Eye (tissue), 1 donor: ENCODE results near the gene ABCC11.
"Not testable (repeated sequence)": the region's sequence is repeated elsewhere in the genome, so short reads cannot be mapped to it uniquely, and the experiment has no call there.

Experiments
- DNase-seq: peaks from one replicate; pipeline ENCODE4 v3.0.0-alpha.2; 2015

ABCC11 gene

DNA sequence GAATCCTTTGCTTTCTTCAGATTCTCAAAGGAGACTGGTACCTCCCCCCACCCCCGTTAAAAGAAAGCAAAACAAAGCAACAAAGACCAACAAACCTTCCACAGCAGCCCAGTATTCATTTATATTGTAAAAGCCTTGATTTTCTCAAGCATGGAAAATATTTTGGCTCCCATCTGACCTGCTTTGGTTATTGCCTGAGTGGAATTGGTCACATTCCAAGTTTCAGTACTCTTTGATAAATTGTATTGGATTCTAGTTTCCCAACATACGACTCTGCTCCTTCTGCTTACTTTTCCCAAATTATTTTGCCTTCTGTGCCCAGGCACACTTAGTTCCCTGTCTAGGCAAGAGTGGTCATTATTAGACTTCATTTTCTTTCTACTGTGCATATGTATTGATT lies 1.3 kb downstream of the ABCC11 start:
- DNase-seq, result no peak

DNA sequence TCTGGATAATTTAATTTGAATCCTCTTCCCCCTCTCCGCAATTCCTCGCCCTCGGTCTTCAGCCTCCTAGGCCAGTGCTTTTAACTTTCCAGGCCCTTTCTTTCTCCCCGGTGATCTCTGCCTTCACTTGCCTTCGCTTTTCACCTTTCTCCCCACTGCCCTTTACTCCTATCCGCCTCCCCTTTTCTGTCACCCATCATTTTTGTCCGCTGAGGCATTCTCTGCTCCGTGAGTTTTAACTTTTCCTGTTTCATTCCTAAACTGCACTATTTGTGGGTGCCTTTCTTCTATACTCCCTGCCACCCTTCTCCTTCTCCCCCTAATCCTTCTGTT lies 2.5 kb downstream of the ABCC11 start:
- no peak for DNase-seq

DNA sequence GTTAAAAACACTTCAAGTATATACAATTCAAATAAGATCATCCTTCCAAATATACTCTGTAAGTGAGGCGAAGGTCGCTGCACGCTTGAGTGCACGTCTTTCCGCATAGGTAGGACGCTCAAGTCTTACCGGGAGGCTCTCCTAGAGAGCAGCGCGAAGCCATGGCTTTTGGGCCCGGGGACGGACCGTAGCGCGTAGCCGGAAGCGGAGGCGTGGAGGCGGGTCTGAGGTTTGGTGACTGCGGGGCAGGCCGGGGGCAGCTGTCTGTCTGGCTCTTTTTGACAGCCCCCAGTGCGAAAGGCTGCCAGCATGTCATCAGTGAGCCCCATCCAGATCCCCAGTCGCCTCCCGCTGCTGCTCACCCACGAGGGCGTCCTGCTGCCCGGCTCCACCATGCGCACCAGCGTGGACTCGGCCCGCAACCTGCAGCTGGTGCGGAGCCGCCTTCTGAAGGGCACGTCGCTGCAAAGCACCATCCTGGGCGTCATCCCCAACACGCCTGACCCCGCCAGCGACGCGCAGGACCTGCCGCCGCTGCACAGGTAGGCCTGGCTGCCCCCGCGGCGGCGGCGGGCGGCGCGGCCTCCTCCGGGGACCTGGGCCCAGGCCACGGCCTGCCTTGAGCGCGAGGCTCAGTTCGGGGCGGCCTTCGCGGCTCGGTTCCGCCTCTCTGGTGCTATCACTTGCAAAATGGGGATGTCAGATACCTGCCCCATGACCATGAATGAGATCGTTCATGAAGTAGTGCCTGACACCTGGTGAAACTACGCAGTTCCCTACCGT lies 3.1 kb downstream of the ABCC11 start, which contains the start of gene LONP2:
LONP2 (plus strand) TSS at position 221 of the 783 bp plus-strand sequence; CDS start at position 310, 89 bp downstream.
- DNase-seq, result peak; percentile 96

DNA sequence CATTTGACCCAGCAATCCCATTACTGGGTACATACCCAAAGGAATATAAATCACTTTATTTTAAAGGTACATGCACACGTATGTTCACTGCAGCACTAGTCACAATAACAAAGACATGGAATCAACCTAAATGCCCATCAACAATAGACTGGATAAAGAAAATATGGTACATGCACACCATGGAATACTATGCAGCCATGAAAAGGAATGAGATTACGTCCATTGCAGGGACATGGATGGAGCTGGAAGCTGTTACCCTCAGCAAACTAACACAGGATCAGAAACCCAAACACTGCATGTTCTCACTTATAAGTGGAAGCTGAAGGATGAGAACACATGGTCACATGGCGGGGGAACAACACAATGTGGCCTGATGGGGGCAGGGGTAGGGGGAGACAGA lies 7.2 kb downstream of the ABCC11 start:
- not testable (repeated sequence) for DNase-seq

DNA sequence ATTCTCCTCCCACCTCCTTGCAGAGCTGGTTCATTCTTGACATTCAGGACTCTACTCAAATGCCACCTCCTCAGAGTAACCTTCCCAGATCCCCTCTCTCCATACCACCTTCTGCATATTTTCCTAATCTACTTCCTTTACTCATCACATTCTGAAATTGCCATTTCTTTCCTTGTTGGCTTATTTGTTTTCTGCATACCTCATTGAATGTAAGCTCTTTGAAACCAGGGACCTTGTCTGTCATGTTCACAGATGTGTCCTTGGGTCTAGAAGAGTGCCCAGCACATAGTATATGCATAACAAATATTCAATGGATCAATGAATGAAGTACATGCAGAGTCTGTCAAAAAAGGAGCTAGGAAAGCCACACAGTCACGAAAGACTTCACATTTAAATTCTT lies 11.1 kb downstream of the ABCC11 start:
- DNase-seq, result no peak

DNA sequence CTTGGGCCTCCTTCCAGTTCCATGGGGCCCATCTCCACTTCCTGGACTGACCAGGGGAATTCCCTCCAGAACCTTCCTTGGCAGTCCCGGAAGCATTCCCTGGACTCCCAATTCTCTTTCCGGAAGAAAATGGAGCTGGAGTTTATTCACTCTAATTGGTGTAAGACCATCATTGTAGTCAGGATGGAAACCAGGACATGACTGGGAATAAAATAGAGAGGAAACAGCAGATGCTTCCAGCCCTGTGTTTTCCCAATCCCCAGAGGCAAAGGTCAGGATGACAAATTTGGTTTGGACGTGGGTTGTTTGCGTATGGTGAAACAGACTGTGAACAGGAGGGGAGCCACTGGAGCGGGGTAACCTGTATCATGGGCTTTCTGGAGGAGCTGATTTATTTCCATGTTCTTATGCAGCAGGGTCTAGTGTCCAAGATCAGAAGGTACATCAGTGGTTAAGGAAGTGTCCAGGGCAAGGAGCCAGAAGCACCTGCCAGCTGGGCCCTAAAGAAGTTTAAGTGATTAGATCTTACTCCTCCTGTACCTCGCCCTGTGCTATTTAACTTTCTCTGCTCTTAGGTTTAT lies 11.7 kb downstream of the ABCC11 start:
- DNase-seq, result no peak

DNA sequence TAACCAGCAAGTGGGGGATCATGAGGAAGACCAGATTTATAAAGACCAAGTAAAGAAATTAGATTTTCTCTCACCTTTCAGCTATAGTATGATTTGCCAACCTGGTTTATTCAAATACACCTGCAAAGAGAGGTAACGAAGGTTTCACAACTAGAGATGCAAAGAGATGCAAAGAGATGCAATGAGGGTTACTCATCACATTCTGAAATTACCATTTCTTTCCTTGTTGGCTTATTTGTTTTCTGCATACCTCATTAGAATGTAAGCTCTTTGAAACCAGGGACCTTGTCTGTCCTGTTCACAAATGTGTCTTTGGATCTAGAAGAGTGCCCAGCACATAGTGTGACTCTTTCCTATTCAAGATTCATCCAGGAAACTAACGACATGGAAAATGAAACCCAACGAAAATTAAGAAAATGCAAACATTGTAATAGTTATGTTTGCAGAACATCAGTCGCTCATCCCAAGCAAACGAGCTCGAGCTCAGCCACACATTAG lies 12.2 kb downstream of the ABCC11 start:
- no peak for DNase-seq

DNA sequence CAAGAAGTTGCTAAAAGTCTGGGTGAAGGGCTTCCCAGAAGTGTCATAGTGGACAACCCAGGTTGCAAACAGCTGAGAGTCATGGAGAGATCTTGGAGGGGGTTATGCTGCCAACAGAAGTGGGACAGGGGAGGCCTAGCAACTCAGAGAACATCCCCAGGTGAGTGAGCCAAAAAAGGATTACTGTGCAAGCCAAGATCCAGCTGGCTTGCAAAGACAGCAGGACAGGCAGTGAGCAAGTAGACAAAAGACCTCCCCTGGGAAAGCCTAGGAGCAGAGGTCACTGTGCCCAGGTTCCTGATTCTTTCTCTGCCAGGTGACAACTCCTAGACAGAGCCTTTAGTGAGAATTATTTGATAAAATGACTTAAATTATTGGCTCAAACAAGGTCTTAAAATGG lies 12.7 kb downstream of the ABCC11 start:
- no peak for DNase-seq

DNA sequence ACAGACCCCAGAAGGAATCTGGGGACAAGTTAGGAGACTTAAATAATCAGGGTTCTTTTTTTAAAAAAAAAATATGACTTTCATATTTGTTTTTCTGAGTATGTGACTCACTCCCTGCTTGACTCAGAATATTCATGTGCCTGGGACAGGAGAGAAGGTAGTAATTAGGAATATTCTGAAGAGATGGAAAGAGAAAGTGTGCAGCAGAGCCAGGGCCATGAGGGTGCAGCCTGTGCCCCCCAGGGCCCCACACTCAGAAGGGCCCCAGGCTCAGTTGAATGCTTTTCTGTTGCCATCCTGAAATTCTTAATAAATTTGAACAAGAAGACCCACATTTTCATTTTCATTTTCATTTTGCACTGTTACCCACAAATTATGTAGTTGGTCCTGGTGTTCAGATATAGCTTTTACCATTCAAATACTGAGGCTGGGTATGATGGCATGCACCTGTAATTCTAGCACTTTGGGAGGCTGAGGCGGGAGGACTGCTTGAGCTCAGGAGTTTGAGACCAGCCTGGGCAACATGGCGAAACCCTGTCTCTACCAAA lies 14.8 kb downstream of the ABCC11 start:
- no peak for DNase-seq

DNA sequence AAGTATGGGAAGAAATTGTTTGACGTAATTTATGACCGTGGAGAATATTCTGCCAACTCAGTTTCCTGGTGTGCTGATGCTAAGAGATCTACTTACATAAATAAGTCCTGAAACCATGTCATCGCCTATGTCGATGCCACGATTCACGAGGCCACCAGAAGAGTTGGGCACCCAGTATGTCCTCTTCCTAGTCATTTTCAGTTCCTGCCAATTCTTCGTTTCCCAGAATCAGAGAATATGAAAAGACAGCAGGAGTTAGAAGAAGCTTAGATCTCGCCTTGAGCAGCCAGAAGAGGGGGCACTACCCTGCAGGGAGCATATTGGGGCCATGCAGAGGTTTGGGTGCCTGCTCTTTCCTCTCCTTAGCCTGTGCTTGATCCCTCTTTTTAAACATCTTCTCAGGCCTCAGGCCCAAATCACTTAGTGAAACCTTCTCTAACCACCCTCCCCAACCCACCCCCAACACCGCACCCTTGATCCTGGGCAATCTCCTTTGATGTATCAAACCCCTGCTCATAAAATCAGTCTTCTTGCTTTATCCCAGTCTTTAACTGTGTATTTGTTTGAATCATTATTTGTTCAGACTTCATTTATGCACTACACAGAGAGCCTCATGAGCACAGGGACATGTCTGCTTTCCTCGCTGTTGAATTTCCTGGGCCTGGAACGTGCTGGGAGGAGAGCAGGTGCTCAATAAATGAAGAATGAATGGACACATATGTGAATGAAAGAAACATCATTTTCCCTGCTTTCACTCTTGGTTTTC lies 15.4 kb downstream of the ABCC11 start:
- DNase-seq, result peak; percentile 33

DNA sequence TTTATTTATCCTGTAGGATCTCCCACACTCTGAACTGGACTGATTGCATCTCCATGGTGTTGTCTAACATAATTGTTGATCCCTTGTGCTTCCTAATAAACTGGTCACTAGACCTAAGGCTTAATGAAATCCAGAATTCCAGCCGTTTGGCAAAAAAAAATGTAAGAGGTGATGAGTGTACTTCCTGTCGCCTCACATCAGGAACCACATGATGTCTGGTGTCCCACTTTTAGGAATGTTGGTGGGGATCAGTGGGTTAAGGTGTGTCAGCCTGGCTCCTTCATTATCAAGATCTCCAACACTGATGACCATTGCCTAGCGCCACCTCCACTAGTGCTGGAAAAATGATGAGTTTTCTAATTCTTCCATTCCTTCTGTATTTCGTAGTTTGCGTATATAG lies 21.9 kb downstream of the ABCC11 start:
- DNase-seq, result no peak

DNA sequence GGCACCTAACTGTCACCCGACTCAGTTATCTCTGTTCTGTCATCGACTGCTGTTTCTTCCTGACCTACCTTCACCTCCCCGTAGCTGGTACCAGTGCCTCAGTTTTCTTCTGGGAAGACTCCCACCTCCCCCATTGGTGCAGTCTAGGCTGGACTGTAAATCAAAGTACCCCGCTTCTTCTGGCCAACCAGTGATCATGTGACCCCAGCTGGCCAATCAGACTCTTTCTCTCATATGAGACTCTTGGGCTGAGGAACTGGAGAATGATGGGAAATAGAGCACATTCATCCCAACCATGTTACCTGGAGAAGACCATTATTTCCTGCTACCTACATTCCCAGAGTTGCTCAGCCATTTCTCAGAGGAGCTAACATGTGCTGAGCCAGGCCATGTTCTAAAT lies 23.8 kb downstream of the ABCC11 start:
- no peak for DNase-seq

DNA sequence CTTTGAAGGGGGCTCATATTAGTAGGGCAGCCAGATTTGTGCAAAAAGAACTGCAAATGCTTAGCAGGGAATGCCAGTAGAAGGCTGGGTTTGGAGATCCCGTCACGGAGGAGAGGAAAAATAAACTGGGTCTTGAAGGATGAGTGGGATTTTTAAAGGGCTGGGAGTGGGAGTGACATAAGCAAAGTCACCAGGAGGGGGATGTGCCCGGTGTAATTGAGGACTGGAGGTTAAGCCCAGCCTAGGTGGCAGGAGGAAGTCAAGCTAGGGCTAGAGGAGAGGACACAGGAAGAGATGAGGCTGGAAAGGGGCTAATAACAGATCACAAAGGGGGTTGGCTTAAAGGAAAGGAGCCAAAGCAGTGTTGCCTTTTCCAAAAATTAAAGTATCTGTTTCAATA lies 26.4 kb downstream of the ABCC11 start:
- DNase-seq, result no peak

DNA sequence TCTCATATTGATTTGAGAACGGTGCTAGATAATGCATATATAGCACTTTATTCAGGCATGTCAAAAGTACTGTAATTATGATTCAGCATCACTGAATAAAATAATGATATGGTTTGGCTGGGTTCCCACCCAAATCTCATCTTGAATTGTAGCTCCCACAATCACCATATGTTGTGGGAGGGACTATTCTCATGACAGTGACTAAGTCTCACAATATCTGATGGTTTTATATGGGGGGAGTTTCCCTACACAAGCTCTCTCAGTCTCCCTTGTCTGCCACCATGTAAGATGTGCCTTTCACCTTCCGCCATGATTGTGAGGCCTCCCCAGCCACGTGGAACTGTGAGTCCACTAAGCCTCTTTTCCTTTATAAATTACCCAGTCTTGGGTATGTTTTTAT lies 28.9 kb downstream of the ABCC11 start:
- no peak for DNase-seq

DNA sequence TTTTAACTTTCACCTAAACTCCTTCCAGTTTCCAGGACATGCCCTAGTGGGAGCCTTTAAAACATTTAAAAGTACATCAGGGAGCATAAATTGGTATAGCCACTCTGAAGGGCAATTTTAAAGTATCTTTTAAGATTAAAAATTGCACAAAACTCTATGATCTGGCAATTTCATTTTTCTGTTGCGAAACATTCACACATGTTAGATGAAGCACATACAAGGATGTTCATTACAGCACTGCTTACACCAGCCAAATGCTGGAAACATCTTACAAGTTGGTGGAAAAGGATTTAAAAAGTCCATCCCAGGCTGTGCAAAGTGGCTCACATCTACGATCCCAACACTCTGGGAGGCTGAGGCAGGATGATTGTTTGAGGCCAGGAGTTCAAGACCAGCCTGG lies 29.6 kb downstream of the ABCC11 start:
- DNase-seq, result no peak

DNA sequence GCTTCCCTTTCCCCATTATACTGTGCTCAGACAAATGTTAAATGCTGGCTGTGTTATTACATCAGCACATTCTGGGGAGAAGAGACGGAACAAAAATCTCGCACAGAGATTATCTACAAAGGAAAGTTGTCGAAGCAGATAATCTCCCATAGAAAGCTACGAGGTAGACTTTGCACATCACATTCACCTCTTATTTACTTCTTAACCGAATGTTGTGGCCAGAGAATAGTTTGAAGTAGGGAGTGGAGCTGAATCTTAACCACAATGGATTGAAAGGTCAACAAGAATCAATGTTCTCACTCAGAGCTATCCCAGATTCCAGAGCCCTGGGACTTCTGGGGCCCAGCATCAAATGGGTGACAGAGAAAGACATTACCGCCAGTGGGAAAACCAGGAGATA lies 31.6 kb downstream of the ABCC11 start:
- no peak for DNase-seq

DNA sequence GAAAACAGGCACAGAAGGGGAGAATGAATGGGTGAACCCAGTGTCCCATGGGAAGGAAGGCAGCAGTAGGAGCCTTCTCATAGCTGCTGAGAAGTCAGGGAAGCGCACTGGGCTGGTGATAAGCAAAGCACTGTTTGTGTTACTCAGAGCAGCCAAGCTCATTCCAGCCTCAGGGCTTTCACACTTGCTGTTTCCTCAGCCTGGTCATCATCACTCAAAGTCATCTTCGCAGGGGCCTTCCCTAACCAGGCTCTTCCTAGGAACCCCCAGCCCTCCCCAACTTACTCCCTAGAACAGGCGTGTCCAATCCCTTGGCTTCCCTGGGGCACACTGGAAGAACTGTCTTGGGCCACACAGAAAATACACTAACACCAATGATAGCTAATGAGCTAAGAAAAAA lies 35.3 kb downstream of the ABCC11 start:
- DNase-seq, result no peak

DNA sequence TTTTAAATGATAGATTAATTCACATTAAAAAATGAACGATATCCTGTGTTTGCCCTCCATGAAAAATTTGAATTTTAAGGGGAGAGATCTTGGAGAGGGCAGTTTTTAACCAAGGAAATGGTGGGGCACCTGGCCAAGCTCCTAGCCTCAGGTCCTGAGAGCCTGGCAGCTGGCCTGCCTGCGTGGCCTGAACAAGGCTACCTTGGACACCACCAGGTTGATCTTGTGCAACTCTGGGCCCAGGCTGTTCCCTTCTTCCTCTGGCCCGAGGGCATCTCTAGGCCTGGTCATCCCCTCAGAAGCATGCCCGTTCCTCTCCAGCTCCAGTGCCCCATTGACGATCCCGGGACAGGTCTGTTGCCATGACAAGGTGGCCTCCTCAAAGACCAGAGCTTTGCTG lies 36.6 kb downstream of the ABCC11 start:
- no peak for DNase-seq

DNA sequence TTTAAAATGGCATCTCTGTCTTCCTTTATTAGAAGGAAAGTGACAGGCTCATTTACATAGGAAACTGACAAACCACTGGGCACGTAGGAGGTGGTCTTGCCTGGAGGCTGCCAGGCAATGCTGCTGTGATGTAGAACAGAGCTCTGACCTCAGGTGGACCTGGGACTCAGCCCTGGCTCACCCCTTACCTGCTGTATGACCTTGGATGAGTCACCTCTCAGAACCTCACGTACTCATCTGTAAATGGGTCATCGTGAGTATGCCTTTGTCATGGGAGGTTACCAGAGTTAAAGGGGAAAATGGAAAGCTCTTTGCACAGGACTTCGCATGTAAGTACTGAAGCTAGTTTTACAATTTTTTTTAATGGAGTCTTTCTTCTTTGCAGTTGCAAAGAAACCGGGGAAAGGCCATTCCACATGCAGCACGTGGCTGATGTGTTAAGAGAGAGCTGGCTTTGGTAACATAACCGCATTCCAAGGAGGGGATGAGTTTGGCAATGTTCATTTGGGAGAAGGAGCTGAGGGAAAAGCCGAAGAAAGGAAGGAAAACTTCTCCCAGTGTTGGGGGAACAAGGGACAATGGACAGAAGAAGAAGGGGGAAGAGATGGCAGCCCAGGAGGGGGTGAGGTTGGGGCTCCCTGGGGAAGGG lies 40.6 kb downstream of the ABCC11 start:
- DNase-seq, result no peak

DNA sequence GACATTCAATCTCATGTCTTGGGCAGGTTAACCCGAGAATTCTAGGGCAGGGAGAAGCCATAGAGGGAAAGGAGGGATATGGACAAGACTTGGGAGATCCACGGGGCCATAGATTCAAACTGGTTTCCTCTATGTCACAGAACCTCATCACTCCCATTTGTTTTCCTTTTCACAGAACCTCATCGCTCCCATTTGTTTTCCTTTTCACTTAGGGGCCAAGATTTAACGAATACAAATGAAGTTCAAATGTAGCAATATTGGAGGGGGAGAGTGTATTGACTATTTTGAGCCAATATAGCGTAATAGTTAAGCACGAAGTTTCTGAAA lies 42.6 kb downstream of the ABCC11 start:
- DNase-seq, result no peak

DNA sequence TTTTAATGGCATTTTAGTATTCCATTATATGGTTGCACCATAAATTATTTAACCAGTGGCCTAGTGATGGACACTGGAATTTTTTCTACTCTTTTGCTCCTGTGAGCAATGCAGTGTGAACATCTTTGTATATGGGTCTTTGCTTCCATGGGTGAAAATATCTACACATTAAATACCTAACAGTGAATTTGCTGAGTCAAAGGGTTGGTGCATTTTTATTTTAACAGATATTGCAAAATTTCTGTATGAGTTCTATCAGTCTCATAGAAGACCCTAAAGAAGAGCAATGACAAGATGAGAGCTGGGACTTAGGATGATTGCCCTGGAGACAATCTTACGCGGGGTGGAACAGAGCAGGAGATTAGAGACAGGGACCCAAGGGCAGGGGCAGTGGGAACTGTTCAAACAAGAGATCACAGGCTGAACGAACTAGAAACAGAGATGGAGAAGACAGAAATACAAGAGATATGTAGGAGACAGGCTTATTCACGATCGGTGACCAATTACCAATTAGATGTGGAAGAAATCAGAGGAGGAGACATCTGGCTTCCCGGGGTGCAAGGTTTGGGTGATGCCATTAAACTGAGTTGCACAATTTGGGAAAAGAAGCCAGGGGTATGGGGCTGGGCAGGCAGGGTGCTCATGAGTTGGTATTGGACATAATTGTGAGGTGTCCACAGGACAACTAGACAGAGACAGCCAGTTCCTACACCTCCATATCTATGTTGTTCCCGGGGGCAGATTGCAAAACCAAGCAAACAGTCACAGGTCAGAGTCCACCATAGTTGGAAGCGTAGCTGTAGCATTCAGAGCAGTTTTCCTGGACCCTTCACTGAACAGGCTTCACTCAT lies 43.1 kb downstream of the ABCC11 start:
- DNase-seq, result no peak

DNA sequence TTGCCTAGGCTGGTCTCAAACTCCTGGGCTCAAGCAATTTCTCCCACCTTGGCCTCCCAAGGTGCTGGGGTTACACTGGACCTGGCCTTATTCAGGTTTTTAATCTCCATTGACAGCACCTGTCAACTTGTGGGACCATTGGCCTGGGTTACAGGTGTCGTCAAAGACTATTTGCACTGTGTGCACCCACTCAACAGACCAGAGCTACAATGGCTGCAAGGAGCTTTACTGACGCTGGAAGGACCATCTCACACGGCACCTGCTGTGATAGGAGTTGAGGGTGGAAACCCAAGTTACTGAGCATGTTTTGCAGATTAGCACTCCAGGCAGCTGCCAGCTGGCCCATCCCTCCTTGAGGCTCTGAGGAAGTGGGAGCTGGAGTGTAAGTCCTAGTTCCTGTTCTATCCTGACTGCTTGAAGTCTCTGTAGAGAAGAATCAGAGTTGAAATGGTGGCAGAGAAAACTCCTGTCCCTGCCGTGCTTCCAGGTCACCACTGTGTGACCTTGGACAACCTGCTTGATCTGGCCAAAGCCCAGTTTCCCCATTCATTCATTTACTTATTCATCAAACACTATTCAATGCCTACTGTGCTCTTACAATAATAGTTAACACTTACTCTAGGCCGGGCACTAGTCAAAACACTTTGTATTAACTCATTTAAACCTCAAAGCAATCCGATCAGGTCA lies 45.7 kb downstream of the ABCC11 start:
- no peak for DNase-seq
